HepG2 (cell line): ENCODE measurements around the gene TRIO. TPM values are rescaled to one million over a fixed set of nuclear protein-coding genes. Genes with fewer than 3 reads are reported as not detected.

Experiments
- CBX2 ChIP-seq, 2 experiments: fragments of 200-600 bp in 1 of 2; sonication (generic); formaldehyde crosslinking in 1 of 2; IDR thresholded peaks; 2 replicates each; pipeline versions ENCODE4 v1.7.0 to v1.8.1; 2018 to 2022; ENCODE audit warnings: low read depth in 2 of 2, low read length in 1 of 2, mild to moderate bottlenecking in 1 of 2, missing genetic modification reagents in 1 of 2
- GTF3A ChIP-seq: sonication (generic); formaldehyde crosslinking; conservative IDR thresholded peaks from 2 replicates; pipeline ENCODE4 v1.4.0; 2020; ENCODE audit warnings: mild to moderate bottlenecking, missing genetic modification reagents
- REL ChIP-seq: sonication (generic); formaldehyde crosslinking; conservative IDR thresholded peaks from 2 replicates; pipeline ENCODE4 v1.8.0; 2022; ENCODE audit warnings: mild to moderate bottlenecking, missing genetic modification reagents, moderate library complexity
- RERE ChIP-seq: IDR thresholded peaks from 2 replicates; pipeline ENCODE4 v1.6.1; 2016; ENCODE audit warnings: low read depth, missing genetic modification reagents, missing compliant biosample characterization
- TBL1XR1 ChIP-seq: fragments of 150-350 bp; IDR thresholded peaks from 2 replicates; pipeline ENCODE4 v1.6.1; 2014; ENCODE audit warnings: borderline replicate concordance, low read length; ENCODE audit not compliant: partially characterized antibody
- TRAFD1 ChIP-seq: sonication (generic); formaldehyde crosslinking; IDR thresholded peaks from 2 replicates; pipeline ENCODE4 v1.5.1; 2020; ENCODE audit warnings: missing genetic modification reagents, mild to moderate bottlenecking, borderline replicate concordance
- ZBTB39 ChIP-seq: sonication (generic); formaldehyde crosslinking; IDR thresholded peaks from 2 replicates; pipeline ENCODE4 v1.5.0; 2020; ENCODE audit warnings: missing genetic modification reagents
- ZNF101 ChIP-seq: sonication (generic); formaldehyde crosslinking; IDR thresholded peaks from 2 replicates; pipeline ENCODE4 v1.4.0; 2020; ENCODE audit warnings: mild to moderate bottlenecking, low read depth, missing genetic modification reagents, borderline replicate concordance
- ZNF12 ChIP-seq: sonication (generic); formaldehyde crosslinking; IDR thresholded peaks from 2 replicates; pipeline ENCODE4 v1.5.0; 2020; ENCODE audit warnings: missing genetic modification reagents
- ZNF282 ChIP-seq: fragments of 450-650 bp; IDR thresholded peaks from 2 replicates; pipeline ENCODE4 v1.6.1; 2018; ENCODE audit not compliant: partially characterized antibody
- ZNF350 ChIP-seq: sonication (generic); formaldehyde crosslinking; IDR thresholded peaks from 2 replicates; pipeline ENCODE4 v1.4.0; 2020; ENCODE audit warnings: mild to moderate bottlenecking, low read depth, missing genetic modification reagents, borderline replicate concordance
- ZNF549 ChIP-seq: sonication (generic); formaldehyde crosslinking; IDR thresholded peaks from 2 replicates; pipeline ENCODE4 v1.5.0; 2020; ENCODE audit warnings: missing genetic modification reagents
- ZNF605 ChIP-seq: sonication (generic); formaldehyde crosslinking; IDR thresholded peaks from 2 replicates; pipeline ENCODE4 v1.8.0; 2022; ENCODE audit warnings: mild to moderate bottlenecking, missing genetic modification reagents
- ZNF609 ChIP-seq: sonication (generic); formaldehyde crosslinking; IDR thresholded peaks from 2 replicates; pipeline ENCODE4 v1.4.0; 2020; ENCODE audit warnings: mild to moderate bottlenecking, missing genetic modification reagents, borderline replicate concordance
- polyA plus RNA-seq, 8 experiments: library from polyadenylated mRNA; depleted of rRNA in 3 of 8; stranded (reverse) in 7 of 8; unstranded in 1 of 8; fragments of >200 nt; fragmentation: Illumina TruSeq in 4 of 8; extraction: Trizol in 4 of 8; gene quantifications; 2 replicates each; pipeline versions ENCODE4 v1.2.1 to v1.2.3, GENCODE V29; 2011 to 2016; ENCODE audit warnings: low read depth in 4 of 8, missing spikeins in 1 of 8, mixed read lengths in 1 of 8; ENCODE audit not compliant: insufficient read depth in 1 of 8
- total RNA-seq, 5 experiments: library from RNA; depleted of rRNA; stranded (reverse); fragments of >200 nt; fragmentation: Illumina TruSeq; extraction: Trizol; gene quantifications; 2 replicates each; pipeline ENCODE4 v1.2.3, GENCODE V29; 2016; ENCODE audit warnings: low read depth in 1 of 5

The TRIO gene
- total and polyA plus RNA-seq, 2 of the 13 experiments (the other 11 are each of a cell fraction or from before 2014, with no cell fraction given): 45.2 to 45.9 TPM

- TF ChIP-seq TRAFD1 (CRISPR knock-in tag) (no peak), ZNF605 (CRISPR knock-in tag) (no peak), ZNF101 (no peak), ZBTB39 (no peak), RERE (CRISPR knock-in tag) (peak; percentile 49; the same call in 1 of the 2 replicates), TBL1XR1 (no peak), GTF3A (no peak), ZNF350 (CRISPR knock-in tag) (no peak), ZNF12 (CRISPR knock-in tag) (0 out of 2 replicates have a peak, but pooled peaks have one; percentile 31), CBX2 (IDR thresholded peaks at IDR 0.05; ENCODE audit: low read depth, low read length) (no peak), CBX2 (CRISPR knock-in tag; IDR thresholded peaks at IDR 0.05; ENCODE audit: low read depth) (no peak), ZNF282 (no peak), ZNF609 (peak; percentile 76; the same call in 1 of the 2 replicates), ZNF549 (CRISPR knock-in tag) (no peak), REL (CRISPR knock-in tag) (no peak)
These were observed 69.7 kb downstream of the TRIO start (continued) for GRCh38 chr5:14212838-14213237.
